Activated naive CD4-positive, alpha-beta T cell treated with anti-CD3 and anti-CD28 coated beads, Interleukin-2, amount 10 ng/mL, durations not matched to agents 7 days and 5 days (primary cell): ENCODE results near the gene CHD5.

ENCODE experiments used
- CTCF ChIA-PET: fragments of 350-600 bp; sonication (Branson Sonifier 250); formaldehyde crosslinking; loops from one replicate; lab custom pipeline; 2021; ENCODE audit warnings: antibody characterized with exemption; lab: Charles Lee
- DNase-seq: peaks from one replicate; pipeline ENCODE4 v3.0.0-alpha.2; 2020
- H3K27ac Mint-ChIP-seq: one replicate; pipeline ENCODE4 v1.8.0; 2021; ENCODE audit warnings: mild to moderate bottlenecking, moderate library complexity, mixed read lengths
- H3K27me3 Mint-ChIP-seq: one replicate; pipeline ENCODE4 v1.8.0; 2021; ENCODE audit warnings: mild to moderate bottlenecking, mixed read lengths
- H3K36me3 Mint-ChIP-seq: one replicate; pipeline ENCODE4 v1.8.0; 2021; ENCODE audit warnings: mixed read lengths
- H3K4me1 Mint-ChIP-seq: one replicate; pipeline ENCODE4 v1.8.0; 2021; ENCODE audit warnings: mixed read lengths
- H3K4me3 Mint-ChIP-seq: one replicate; pipeline ENCODE4 v1.8.0; 2021; ENCODE audit warnings: mild to moderate bottlenecking, moderate library complexity, mixed read lengths
- H3K9me3 Mint-ChIP-seq: one replicate; pipeline ENCODE4 v1.8.0; 2021; ENCODE audit warnings: mixed read lengths

The CHD5 gene

GRCh38 chr1:6092211-6092610 lies 87.9 kb downstream of the CHD5 start:
- CTCF ChIA-PET, result no interaction called here
- Mint-ChIP-seq H3K4me1 (no peaks in the 10 kb centered on the region), H3K36me3 (peaks cover 29% of the 10 kb centered on the region), H3K9me3 (no peaks in the 10 kb centered on the region), H3K4me3 (no peak overlapping the region), H3K27ac (no peak overlapping the region), H3K27me3 (no peaks in the 10 kb centered on the region)
- DNase-seq, result no peak

DNA sequence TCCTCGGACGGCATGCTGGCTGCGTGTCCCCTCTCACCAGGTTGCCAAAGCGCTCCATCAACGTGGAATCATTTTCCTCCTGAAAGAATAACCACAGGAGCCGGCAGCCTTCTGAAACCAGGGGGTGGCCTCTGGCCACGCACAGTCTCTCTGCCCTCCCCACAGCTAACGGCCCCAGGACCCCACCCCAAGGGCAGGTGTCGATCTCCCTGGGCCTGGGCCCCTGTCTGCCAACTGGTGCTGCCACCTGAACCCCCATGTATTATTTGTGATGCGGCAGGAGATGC lies 88.4 kb downstream of the CHD5 start:
- CTCF ChIA-PET, result no interaction called here
- H3K36me3 Mint-ChIP-seq, result peaks cover 32% of the 10 kb centered on the region
- H3K9me3 Mint-ChIP-seq, result no peaks in the 10 kb centered on the region
- H3K27me3 Mint-ChIP-seq, result no peaks in the 10 kb centered on the region
- no peaks in the 10 kb centered on the region for H3K4me1 Mint-ChIP-seq
- DNase-seq, result no peak
- no peak overlapping the region for H3K4me3 Mint-ChIP-seq
- no peak overlapping the region for H3K27ac Mint-ChIP-seq

DNA sequence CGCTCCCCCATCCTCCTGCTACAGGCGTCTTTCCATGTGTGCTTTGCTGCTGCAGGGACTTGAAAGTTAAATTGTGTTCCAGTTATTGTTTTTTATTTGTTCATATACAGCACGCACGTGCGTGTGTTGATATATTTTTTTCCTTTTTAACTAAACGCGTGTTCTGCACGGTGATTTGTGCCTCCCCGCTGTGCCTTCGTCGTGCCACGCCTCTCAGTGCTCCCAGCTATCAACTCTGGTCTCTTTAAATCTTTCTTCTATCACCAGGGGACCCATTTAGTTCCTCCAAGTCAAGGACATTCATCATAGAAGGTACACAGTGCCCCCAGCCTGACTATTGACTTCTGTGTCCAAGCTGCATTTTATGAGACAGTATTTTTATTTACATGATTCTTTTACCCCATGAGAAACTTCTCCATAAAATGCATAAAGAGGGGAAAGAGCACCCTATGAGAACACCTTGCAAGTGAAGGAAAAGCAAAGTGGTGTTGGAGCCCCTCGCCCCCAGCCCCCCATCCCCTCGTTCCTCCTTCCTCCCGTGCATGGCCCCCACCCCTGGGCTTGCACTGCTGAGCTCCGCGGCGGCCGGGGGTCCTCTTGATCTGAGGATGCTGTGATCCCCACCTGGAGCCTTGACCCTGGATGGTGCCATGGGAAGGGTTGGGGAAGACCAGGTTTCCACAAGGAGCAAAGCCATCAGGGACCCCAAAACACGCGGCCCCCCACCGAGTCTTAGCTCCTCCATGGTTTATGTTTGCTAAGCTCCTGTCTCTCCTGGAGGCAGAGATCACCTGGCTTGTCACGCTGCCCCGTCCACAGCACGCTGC lies 88.9 kb downstream of the CHD5 start:
- no peaks in the 10 kb centered on the region for H3K27me3 Mint-ChIP-seq
- H3K4me1 Mint-ChIP-seq, result no peaks in the 10 kb centered on the region
- H3K36me3 Mint-ChIP-seq, result peaks cover 35% of the 10 kb centered on the region
- H3K9me3 Mint-ChIP-seq, result no peaks in the 10 kb centered on the region
- no peak overlapping the region for H3K4me3 Mint-ChIP-seq
- H3K27ac Mint-ChIP-seq, result no peak overlapping the region
- DNase-seq, result no peak
- CTCF ChIA-PET, result no interaction called here

DNA sequence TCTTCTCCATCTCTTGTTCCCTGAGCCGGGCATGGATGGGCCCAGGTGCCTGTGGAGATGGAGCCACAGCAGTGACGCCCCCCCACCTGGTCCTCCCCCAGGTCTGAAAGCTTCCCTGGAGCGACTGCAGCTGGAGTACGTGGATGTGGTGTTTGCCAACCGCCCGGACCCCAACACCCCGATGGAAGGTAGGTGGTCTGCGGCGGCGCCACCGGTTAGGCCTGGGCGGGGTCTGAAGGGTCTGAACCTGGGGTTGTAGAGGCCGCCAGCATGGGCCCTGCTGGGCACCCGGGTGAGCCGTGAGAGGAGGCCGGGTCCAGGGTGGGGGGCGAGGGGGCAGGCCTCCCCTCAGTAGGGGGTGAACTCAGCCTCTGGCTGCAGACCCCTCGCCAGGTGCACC lies 89.8 kb downstream of the CHD5 start:
- Mint-ChIP-seq H3K4me1 (no peaks in the 10 kb centered on the region), H3K4me3 (no peak overlapping the region), H3K27ac (no peak overlapping the region), H3K27me3 (no peaks in the 10 kb centered on the region), H3K9me3 (no peaks in the 10 kb centered on the region), H3K36me3 (peaks cover 37% of the 10 kb centered on the region)
- no peak for DNase-seq
- CTCF ChIA-PET, result no interaction called here

GRCh38 chr1:6088956-6089355 lies 91.2 kb downstream of the CHD5 start:
- H3K4me1 Mint-ChIP-seq, result no peaks in the 10 kb centered on the region
- no peak overlapping the region for H3K4me3 Mint-ChIP-seq
- H3K27me3 Mint-ChIP-seq, result no peaks in the 10 kb centered on the region
- H3K27ac Mint-ChIP-seq, result no peak overlapping the region
- DNase-seq, result no peak
- CTCF ChIA-PET, result no interaction called here
- H3K9me3 Mint-ChIP-seq, result no peaks in the 10 kb centered on the region
- peaks cover 42% of the 10 kb centered on the region for H3K36me3 Mint-ChIP-seq

DNA sequence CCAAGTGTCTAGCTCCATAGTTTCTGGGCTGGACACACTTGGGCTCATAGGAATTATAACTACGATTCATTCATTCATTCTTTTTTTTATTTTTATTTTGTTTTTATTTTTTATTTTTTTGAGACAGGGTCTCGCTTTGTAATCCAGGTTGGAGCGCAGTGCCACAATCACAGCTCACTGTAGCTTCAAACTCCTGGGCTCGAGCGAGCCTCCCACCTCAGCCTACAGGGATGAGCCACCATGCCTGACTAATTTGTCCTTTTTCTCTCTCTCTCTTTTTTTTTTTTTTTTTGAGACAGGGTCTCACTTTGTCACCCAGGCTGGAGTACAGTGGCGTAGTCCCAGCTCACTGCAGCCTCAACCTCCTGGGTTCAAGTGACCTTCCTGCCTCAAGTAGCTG lies 92.2 kb downstream of the CHD5 start:
- Mint-ChIP-seq H3K36me3 (peaks cover 46% of the 10 kb centered on the region), H3K4me3 (no peak overlapping the region), H3K4me1 (no peaks in the 10 kb centered on the region), H3K27ac (no peak overlapping the region), H3K27me3 (no peaks in the 10 kb centered on the region), H3K9me3 (no peaks in the 10 kb centered on the region)
- CTCF ChIA-PET, result interaction anchor here (0.7 kb wide), 1 partner anchor 1107 kb away, joined by 3 read pairs; no protein-coding TSS in a partner anchor
- no peak for DNase-seq

- Mint-ChIP-seq H3K4me1 (no peaks in the 10 kb centered on the region), H3K9me3 (no peaks in the 10 kb centered on the region), H3K36me3 (peaks cover 48% of the 10 kb centered on the region), H3K4me3 (no peak overlapping the region), H3K27me3 (no peaks in the 10 kb centered on the region), H3K27ac (no peak overlapping the region)
- no peak for DNase-seq
- CTCF ChIA-PET, result no interaction called here
Measured at GRCh38 chr1:6087377-6087772, 92.7 kb downstream of the CHD5 start.

GRCh38 chr1:6086762-6087376 lies 93.3 kb downstream of the CHD5 start:
- CTCF ChIA-PET, result no interaction called here
- H3K9me3 Mint-ChIP-seq, result no peaks in the 10 kb centered on the region
- DNase-seq, result no peak
- no peaks in the 10 kb centered on the region for H3K27me3 Mint-ChIP-seq
- no peak overlapping the region for H3K4me3 Mint-ChIP-seq
- H3K36me3 Mint-ChIP-seq, result peaks cover 49% of the 10 kb centered on the region
- H3K4me1 Mint-ChIP-seq, result no peaks in the 10 kb centered on the region
- H3K27ac Mint-ChIP-seq, result no peak overlapping the region

DNA sequence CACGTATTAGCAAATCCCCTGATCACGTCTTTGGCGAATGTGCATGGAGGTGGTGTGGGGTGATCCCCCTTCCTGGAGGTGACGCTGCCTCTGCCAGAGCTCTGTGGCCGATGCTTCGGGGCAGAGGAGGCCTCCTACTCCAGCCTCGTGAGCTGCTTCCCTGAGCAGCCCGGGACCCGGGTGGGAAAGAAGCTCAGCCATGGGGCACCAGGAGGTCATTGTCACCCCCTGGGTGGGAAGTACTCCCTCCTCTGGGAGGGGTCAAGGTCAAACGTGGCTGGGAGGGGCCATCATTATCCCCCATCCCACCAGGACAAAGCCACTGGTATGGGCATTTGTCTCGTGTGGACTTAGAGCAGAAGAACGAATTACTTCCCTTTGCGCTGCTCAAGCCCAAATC lies 93.8 kb downstream of the CHD5 start:
- H3K4me1 Mint-ChIP-seq, result no peaks in the 10 kb centered on the region
- DNase-seq, result no peak
- no peak overlapping the region for H3K27ac Mint-ChIP-seq
- H3K36me3 Mint-ChIP-seq, result peaks cover 51% of the 10 kb centered on the region
- H3K4me3 Mint-ChIP-seq, result no peak overlapping the region
- CTCF ChIA-PET, result no interaction called here
- no peaks in the 10 kb centered on the region for H3K27me3 Mint-ChIP-seq
- no peaks in the 10 kb centered on the region for H3K9me3 Mint-ChIP-seq

GRCh38 chr1:6085666-6086065 lies 94.5 kb downstream of the CHD5 start:
- H3K36me3 Mint-ChIP-seq, result peaks cover 49% of the 10 kb centered on the region
- no peaks in the 10 kb centered on the region for H3K27me3 Mint-ChIP-seq
- H3K4me3 Mint-ChIP-seq, result no peak overlapping the region
- CTCF ChIA-PET, result no interaction called here
- H3K4me1 Mint-ChIP-seq, result no peaks in the 10 kb centered on the region
- no peak for DNase-seq
- peak overlapping the region; percentile 58 for H3K27ac Mint-ChIP-seq
- no peaks in the 10 kb centered on the region for H3K9me3 Mint-ChIP-seq

DNA sequence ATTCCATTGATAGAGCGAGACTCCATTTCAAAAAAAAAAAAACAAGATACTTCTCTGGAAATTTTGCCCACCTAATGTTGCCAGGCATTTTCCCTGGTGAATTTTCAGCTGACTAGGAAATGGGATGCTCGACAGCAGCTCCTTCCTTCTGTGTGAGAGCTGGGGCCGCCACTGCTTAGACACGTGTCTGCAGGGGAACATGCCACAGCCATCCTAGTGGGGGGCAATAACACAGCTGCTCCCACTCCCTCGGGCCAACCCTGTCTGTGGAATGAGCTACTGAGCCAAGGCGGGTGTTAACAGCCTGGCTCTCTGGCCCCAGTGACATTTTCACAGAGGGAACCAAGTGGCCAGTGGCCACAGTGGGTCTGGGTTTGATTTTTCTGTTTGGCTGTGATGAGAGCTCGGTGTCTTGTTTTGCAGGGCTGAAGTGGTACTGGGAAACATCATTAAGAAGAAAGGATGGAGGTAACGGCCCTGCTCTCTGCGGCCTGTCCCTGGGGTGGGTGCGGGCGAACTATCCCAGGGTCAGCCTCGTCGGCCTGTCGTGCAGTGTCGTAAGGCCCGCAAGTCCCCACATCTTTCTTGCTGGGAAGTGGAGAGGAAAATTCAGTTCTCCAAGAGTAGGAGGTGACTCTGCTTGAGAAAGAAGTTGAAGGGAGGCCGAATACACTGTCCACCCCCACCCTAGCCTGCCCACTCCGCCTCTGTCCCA lies 95.2 kb downstream of the CHD5 start:
- peak overlapping the region; percentile 58 for H3K27ac Mint-ChIP-seq
- no peak overlapping the region for H3K4me3 Mint-ChIP-seq
- no peaks in the 10 kb centered on the region for H3K9me3 Mint-ChIP-seq
- no peaks in the 10 kb centered on the region for H3K27me3 Mint-ChIP-seq
- H3K36me3 Mint-ChIP-seq, result peaks cover 50% of the 10 kb centered on the region
- CTCF ChIA-PET, result no interaction called here
- no peak for DNase-seq
- H3K4me1 Mint-ChIP-seq, result no peaks in the 10 kb centered on the region

DNA sequence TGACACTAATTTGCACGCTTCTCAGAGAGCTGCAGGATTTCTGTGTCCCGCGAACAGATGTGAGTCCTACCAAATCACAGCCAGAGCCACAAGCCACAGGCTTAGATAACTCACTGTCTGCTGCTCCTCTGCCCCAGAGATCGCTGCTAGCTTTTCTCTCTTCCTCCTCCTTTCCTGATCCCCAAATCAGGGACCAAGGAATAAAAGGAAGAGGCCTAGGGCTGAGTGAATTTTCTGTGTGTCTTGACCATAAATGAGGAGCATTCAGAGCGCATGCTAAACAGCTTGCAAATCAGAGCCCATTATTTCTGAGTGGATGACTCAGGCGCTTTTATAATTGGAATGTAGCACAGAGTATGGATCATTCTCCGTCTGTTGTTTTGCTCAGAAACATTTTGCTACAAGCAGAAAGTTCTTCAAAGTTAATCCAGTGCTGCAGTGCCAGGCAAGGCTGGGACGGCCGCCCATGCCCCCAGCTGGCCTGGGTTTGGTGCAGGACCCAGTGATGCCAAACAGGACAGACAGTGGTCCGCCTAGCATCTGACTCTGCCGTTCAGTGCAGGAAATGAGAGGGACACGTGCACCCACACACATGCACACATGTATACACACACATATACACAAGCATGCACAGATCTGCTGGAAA lies 96.2 kb downstream of the CHD5 start:
- peak overlapping the region; percentile 52 for H3K27ac Mint-ChIP-seq
- no peaks in the 10 kb centered on the region for H3K4me1 Mint-ChIP-seq
- no peaks in the 10 kb centered on the region for H3K9me3 Mint-ChIP-seq
- peaks cover 51% of the 10 kb centered on the region for H3K36me3 Mint-ChIP-seq
- H3K27me3 Mint-ChIP-seq, result no peaks in the 10 kb centered on the region
- no peak overlapping the region for H3K4me3 Mint-ChIP-seq
- CTCF ChIA-PET, result interaction anchor here (1.3 kb wide), 1 partner anchor 10 kb away, joined by 3 read pairs; no protein-coding TSS in a partner anchor
- no peak for DNase-seq

GRCh38 chr1:6083385-6083784 lies 96.7 kb downstream of the CHD5 start:
- no peak overlapping the region for H3K4me3 Mint-ChIP-seq
- no peak for DNase-seq
- peaks cover 54% of the 10 kb centered on the region for H3K36me3 Mint-ChIP-seq
- CTCF ChIA-PET, result interaction anchor here (1.3 kb wide), 1 partner anchor 9 kb away, joined by 3 read pairs; no protein-coding TSS in a partner anchor
- H3K4me1 Mint-ChIP-seq, result no peaks in the 10 kb centered on the region
- no peaks in the 10 kb centered on the region for H3K9me3 Mint-ChIP-seq
- H3K27me3 Mint-ChIP-seq, result no peaks in the 10 kb centered on the region
- no peak overlapping the region for H3K27ac Mint-ChIP-seq

DNA sequence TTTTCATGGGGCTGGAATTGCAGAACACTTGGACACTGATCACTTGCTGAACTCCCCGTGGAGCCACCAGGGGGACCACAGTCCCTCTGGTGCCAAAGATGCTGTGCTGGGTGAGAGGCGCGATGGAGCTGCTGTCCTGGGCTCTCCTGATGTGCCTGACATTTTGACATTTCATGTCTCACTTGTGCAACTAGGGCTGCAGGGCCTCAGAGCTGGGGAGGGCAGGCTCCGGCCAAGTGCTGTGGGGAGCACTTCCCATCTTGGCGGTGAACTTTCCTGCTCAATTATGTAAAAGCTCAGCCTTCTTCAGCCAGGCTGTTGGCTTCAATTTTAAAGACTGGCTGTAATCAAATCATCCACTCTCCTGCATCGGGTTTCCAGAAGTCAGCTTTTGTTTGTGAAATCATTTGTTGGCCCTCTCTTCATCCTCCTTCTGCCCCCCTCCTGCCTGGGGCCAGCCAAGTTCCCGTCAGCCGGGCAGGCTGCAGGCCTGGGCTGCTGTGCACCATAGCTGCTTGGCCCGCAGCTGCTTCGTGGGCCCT lies 97.6 kb downstream of the CHD5 start:
- H3K4me1 Mint-ChIP-seq, result no peaks in the 10 kb centered on the region
- no peak overlapping the region for H3K4me3 Mint-ChIP-seq
- no peak for DNase-seq
- peak overlapping the region; percentile 28 for H3K27ac Mint-ChIP-seq
- no peaks in the 10 kb centered on the region for H3K27me3 Mint-ChIP-seq
- H3K36me3 Mint-ChIP-seq, result peaks cover 55% of the 10 kb centered on the region
- H3K9me3 Mint-ChIP-seq, result no peaks in the 10 kb centered on the region
- CTCF ChIA-PET, result interaction anchor here (1.3 kb wide), 1 partner anchor 8 kb away, joined by 3 read pairs; no protein-coding TSS in a partner anchor
